ENCODE data around the gene FURIN.
"Not testable (repeated sequence)": the region's sequence is repeated elsewhere in the genome, so short reads cannot be mapped to it uniquely, and the experiment has no call there.

Gene FURIN

GRCh38 chr15:90870354-90871138 lies 2.2 kb downstream of the FURIN start:
- TF ChIP-seq, protein P1, sequence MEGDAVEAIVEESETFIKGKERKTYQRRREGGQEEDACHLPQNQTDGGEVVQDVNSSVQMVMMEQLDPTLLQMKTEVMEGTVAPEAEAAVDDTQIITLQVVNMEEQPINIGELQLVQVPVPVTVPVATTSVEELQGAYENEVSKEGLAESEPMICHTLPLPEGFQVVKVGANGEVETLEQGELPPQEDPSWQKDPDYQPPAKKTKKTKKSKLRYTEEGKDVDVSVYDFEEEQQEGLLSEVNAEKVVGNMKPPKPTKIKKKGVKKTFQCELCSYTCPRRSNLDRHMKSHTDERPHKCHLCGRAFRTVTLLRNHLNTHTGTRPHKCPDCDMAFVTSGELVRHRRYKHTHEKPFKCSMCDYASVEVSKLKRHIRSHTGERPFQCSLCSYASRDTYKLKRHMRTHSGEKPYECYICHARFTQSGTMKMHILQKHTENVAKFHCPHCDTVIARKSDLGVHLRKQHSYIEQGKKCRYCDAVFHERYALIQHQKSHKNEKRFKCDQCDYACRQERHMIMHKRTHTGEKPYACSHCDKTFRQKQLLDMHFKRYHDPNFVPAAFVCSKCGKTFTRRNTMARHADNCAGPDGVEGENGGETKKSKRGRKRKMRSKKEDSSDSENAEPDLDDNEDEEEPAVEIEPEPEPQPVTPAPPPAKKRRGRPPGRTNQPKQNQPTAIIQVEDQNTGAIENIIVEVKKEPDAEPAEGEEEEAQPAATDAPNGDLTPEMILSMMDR (IDR thresholded peaks at IDR 0.05; ENCODE audit: borderline replicate concordance, insufficient read depth, low read depth, low read length), result no peak
- peak overlapping the region; percentile 80 for H3K4me3 ChIP-seq (ENCODE audit: low read depth, low read length)

GRCh38 chr15:90871139-90871715 lies 2.8 kb downstream of the FURIN start:
- H3K4me3 ChIP-seq (ENCODE audit: low read depth, low read length), result peak overlapping the region; percentile 80

DNA sequence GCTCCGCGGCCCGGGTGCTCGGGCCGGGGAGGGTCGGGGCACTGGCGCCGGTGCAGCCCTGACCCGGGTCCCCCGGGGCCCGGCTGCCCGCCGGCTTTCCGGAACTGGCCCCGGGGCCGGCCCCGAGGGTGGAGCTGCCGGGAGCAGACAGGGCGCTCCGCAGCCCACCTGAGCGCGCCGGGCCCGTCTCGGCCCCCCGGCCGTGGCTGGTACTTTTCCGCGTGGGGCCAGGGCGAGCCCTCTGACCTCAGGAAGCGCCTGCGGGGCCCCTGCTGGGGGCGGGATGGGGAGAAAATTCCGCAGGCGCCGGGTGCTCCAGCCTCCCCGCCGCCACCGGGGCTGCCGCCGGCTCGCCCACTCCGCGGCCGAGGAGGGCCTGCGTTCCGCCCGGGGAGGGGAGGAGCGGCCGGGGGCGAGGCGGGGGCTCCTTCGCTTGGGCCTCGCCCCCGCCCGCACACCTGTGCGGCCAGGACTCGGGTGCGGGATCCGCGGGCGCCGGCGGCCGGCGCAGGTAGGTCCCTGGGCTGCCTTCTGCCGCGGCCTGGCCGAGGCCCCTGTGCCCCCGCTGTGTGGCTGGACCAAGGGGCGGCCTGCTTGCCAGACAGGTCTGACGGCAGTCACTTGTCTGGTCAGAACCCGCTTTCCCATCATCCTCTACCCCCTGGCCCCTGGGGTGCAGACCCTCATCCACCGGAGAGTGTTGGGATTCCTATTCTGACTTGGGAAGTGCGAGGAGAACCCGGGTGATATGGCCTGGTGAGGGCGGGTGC lies 3.5 kb downstream of the FURIN start:
- peak overlapping the region; percentile 80 for H3K4me3 ChIP-seq (ENCODE audit: low read depth, low read length)
- TF ChIP-seq, protein P1 (IDR thresholded peaks at IDR 0.05; ENCODE audit: borderline replicate concordance, insufficient read depth, low read depth, low read length), result no peak

More at GRCh38 chr15:90871139-90871715, 2.8 kb downstream of the FURIN start:
- TF ChIP-seq, protein P1 (IDR thresholded peaks at IDR 0.05; ENCODE audit: borderline replicate concordance, insufficient read depth, low read depth, low read length), result no peak

DNA sequence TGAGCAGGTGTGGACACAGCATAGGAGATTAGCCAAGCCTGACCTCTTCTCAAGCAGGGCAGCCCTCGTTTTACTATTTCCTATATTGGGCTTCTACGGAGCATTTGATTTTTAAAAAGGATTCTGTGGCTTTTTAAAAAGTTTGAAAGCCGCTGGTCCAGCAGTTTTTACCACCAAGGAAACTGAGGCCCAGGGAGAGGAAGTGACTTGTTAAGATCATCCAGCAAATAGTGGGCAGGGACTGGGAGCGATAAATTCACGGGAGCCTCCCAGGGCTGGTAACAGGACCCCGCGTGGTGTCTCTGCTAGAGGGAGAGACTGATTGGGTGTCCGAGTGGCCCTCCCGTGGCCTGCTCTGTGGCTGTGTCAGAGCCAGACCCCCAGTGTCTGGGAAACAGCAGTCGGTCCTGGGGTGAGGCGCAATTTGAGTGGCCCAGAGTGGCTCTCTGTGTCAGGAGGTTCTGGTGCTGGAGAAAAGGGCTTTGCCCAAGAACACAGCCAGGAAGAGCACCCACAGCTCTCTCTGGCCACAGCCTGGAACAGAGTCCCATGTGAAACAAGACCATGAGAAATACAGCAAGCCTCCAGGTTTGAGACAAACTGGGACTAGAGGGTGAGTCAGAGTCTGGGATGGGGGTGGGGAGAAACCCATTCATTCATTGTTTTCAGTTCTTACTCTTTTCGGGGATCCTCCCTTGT lies 4.2 kb downstream of the FURIN start:
- TF ChIP-seq, protein P1 (IDR thresholded peaks at IDR 0.05; ENCODE audit: borderline replicate concordance, insufficient read depth, low read depth, low read length), result no peak
- peak overlapping the region; percentile 80 for H3K4me3 ChIP-seq (ENCODE audit: low read depth, low read length)

DNA sequence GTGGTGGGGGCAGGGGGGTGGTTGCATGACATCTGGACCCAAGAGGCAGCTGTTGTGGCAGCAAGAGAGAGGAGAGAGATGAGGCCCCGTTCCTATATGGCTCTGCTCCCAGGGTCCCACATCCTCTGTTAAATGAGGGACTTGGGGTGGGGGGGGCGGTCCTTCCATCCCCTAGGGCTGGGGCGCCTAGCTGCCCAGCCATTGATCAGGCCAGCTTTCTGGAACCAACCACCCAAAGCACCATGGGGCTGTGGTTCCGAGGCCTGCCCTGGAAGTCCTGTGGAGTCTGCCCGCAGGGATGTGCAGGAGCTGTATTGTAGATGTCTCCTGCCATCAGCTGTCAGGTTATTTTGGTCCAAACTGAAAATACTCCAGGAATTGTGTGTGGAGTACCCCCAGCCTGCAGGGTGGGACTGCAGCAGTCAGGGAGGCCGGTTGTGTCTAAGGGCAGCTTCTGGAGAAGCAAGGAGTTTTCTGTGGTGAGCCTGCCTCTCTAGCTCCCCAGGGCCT lies 5.2 kb downstream of the FURIN start:
- H3K4me3 ChIP-seq (ENCODE audit: low read depth, low read length), result no peak overlapping the region

DNA sequence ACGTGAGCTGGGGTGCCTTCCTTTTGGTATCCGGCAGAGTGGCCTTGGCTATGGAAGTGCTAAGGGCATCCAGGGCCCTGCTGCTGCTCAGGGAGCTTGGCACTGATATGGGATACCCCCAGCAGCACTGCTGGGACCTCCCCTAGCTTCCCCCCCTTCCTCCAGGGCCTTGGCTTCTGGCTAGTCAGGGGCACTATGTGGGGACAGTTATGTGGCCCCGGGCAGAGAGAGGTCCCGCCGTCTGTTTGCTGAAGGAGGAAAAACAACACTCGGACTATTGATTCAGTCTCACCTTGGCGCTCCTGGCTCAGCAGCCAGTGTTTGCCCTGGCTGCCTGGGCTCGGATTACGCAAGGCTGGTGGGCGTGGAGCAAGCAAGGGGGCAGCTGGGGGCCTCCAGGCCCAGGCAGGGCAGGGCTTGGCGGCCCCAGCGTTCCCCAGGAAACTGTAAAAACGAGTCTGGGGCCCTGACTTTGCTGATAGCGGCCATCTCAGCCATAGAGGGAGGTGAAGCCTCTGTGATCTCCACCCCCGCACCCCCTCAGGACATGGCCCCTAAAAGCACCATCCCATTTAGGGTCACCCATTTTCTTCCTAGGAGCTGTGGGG lies 5.7 kb downstream of the FURIN start:
- no peak overlapping the region for H3K4me3 ChIP-seq (ENCODE audit: low read depth, low read length)
- TF ChIP-seq, protein P1 (IDR thresholded peaks at IDR 0.05; ENCODE audit: borderline replicate concordance, insufficient read depth, low read depth, low read length), result no peak

More for the DNA sequence above, 5.2 kb downstream of the FURIN start:
- TF ChIP-seq, protein P1 (IDR thresholded peaks at IDR 0.05; ENCODE audit: borderline replicate concordance, insufficient read depth, low read depth, low read length), result no peak

DNA sequence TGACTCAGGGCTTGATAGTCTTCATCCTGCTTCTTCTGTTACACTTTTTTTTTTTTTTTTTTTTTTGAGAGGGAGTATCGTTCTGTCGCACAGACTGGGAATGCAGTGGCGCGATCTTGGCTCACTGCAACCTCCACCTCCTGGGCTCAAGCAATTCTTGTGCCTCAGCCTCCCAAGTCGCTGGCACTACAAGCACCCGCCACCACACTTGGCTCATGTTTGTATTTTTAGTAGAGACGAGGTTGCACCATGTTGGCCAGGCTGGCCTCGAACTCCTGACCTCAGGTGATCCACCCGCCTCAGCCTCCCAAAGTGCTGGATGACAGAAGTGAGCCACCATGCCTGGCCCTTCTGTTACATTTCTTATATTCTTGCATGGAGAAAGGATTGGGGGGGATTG lies 6.6 kb downstream of the FURIN start:
- not testable (repeated sequence) for H3K4me3 ChIP-seq (ENCODE audit: low read depth, low read length)

Measured in GM12875 (cell line).